C4-2B (cell line): ENCODE data around the gene KCNH8.

ENCODE experiments used
- CTCF ChIP-seq: fragments of 450-650 bp; conservative IDR thresholded peaks from 2 replicates; pipeline ENCODE4 v1.5.1; 2017; ENCODE audit warnings: mild to moderate bottlenecking
- ZFX ChIP-seq: fragments of 450-650 bp; IDR thresholded peaks from 2 replicates; pipeline ENCODE4 v1.6.1; 2017

GRCh38 chr3:19522305-19522704 is 374.0 kb downstream of the KCNH8 start:
- no peak for TF ChIP-seq CTCF
- no peak for TF ChIP-seq ZFX
